Chondrocyte (in vitro differentiated cells): Measurements from ENCODE around the gene CNTROB. TPM values are rescaled to one million over a fixed set of nuclear protein-coding genes. Genes with fewer than 3 reads are reported as not detected.
A peak's percentile ranks its signal among the peaks of the same experiment; 100 is the strongest.

Experiments
- DNase-seq: peaks from one replicate; pipeline ENCODE4 v3.0.0; 2021; ENCODE audit warnings: mixed read lengths, low spot score
- H3K27ac Mint-ChIP-seq: one replicate; pipeline ENCODE4 v1.8.0; 2021; ENCODE audit warnings: mild to moderate bottlenecking, moderate library complexity, mixed read lengths; ENCODE audit not compliant: unreplicated experiment
- H3K27me3 Mint-ChIP-seq: 2 replicates; pipeline ENCODE4 v1.8.0; 2021; ENCODE audit warnings: low read depth, mixed read lengths
- H3K36me3 Mint-ChIP-seq: 2 replicates; pipeline ENCODE4 v1.8.0; 2021; ENCODE audit warnings: low read depth, mixed read lengths
- H3K4me1 Mint-ChIP-seq: 2 replicates; pipeline ENCODE4 v1.8.0; 2021; ENCODE audit warnings: low read depth, mild to moderate bottlenecking, mixed read lengths
- H3K4me3 Mint-ChIP-seq: one replicate; pipeline ENCODE4 v1.8.0; 2021; ENCODE audit warnings: mild to moderate bottlenecking, moderate library complexity, mixed read lengths; ENCODE audit not compliant: unreplicated experiment
- H3K9me3 Mint-ChIP-seq: 2 replicates; pipeline ENCODE4 v1.8.0; 2021; ENCODE audit warnings: low read depth, mixed read lengths
- CTCF ChIP-seq: fragments of 200-600 bp; sonication (generic); IDR thresholded peaks from 2 replicates; pipeline ENCODE4 v1.5.0; 2021; ENCODE audit warnings: antibody characterized with exemption, mild to moderate bottlenecking, moderate library complexity
- total RNA-seq: library from RNA; stranded (reverse); gene quantifications from 3 replicates; pipeline ENCODE4 v1.2.1, GENCODE V29; 2021

CNTROB gene
- total RNA-seq, 1 donor from 2014 or later: 28.7 TPM

GRCh38 chr17:7885367-7886226 lies 46.4 kb upstream of the CNTROB start:
- Mint-ChIP-seq H3K4me1 (peaks cover 3% of the 10 kb centered on the region), H3K4me3 (no peak overlapping the region), H3K27ac (no peak overlapping the region), H3K27me3 (no peaks in the 10 kb centered on the region), H3K9me3 (no peaks in the 10 kb centered on the region), H3K36me3 (peaks cover 6% of the 10 kb centered on the region)
- no peak for TF ChIP-seq CTCF
- DNase-seq: no peak

GRCh38 chr17:7886227-7887037 lies 45.6 kb upstream of the CNTROB start:
- H3K36me3 Mint-ChIP-seq: peaks cover 9% of the 10 kb centered on the region
- no peaks in the 10 kb centered on the region for H3K27me3 Mint-ChIP-seq
- H3K9me3 Mint-ChIP-seq: no peaks in the 10 kb centered on the region
- no peak for DNase-seq
- H3K27ac Mint-ChIP-seq: no peak overlapping the region
- no peak overlapping the region for H3K4me3 Mint-ChIP-seq
- TF ChIP-seq CTCF: no peak
- peaks cover 3% of the 10 kb centered on the region for H3K4me1 Mint-ChIP-seq

- Mint-ChIP-seq H3K9me3 (no peaks in the 10 kb centered on the region), H3K36me3 (peaks cover 10% of the 10 kb centered on the region), H3K4me3 (no peak overlapping the region), H3K4me1 (peaks cover 3% of the 10 kb centered on the region), H3K27ac (no peak overlapping the region), H3K27me3 (no peaks in the 10 kb centered on the region)
- TF ChIP-seq CTCF: peak; percentile 47
- no peak for DNase-seq
These were observed 44.9 kb upstream of the CNTROB start for GRCh38 chr17:7887038-7887481.

GRCh38 chr17:7887482-7888183 lies 44.4 kb upstream of the CNTROB start:
- DNase-seq: no peak
- Mint-ChIP-seq H3K27ac (no peak overlapping the region), H3K4me3 (no peak overlapping the region), H3K27me3 (no peaks in the 10 kb centered on the region), H3K36me3 (peaks cover 11% of the 10 kb centered on the region), H3K9me3 (no peaks in the 10 kb centered on the region), H3K4me1 (peaks cover 3% of the 10 kb centered on the region)
- TF ChIP-seq CTCF: no peak
